CD1c-positive myeloid dendritic cell (primary cell): ENCODE data around the gene LETM1.

Experiments used
- DNase-seq: peaks from one replicate; pipeline ENCODE4 v3.0.0-alpha.2; 2016; ENCODE audit errors: extremely low spot score

The LETM1 gene

DNA sequence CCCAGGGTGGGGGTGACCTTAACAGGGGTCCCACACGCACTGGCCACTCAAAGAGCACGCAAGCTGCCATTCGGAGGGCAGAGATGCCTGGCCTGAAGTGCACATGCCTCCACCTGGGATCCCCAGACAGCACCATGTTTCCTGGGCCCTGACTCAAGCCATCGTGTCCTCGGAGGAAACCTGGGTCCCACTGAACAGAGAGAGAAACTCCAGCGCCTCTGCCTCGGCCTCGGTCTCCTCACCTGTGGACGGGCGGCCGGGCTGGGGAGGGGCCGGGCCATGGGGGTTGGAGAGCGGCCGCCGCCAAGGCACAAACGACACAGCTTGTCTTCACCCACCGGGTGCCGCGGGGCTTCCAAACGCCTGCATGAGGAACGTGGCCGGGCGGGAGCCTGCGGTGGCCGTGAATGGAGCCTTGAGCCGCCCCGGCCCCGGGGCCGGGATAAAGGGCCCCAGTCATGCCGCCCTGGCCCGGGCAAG is 92.8 kb downstream of the LETM1 start:
- DNase-seq = no peak

DNA sequence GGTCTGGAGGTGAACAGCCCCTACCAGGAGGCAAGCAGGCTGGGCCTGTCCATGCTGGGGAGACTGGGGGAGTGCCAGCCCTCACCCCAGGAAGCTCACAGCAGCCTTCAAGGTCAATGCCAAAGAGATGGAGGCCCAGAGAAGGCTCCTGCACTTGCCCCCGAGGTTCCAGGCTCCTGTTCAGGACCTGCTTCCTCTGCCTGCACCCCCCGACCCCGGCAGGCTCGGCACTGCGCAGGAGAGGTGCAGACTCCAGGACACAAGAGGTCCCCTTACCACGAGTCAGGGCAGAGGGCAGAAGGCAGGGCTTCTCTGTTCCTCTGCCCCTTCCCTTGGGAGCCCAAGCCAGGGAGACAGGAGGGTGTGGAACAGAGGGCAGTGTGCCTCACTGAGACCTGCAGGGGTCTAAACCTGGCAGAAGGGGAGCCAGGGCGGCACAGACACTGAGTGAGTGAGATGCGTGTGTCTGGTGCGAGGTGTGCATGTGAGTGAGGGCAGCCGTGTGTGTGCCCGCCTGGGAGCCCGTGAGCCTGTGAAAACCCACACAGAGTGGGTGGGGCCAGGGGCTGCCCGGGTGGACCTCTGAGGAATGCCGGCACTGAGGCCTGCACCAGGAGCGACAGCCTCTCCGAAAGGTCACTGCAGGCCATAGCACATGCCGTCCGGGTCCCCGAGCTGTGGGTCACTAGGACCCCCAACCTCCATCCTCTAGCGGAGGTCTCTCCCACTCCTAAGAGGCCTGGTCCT is 93.5 kb downstream of the LETM1 start:
- no peak for DNase-seq
